ENCODE measurements around the gene ARSG. TPM values are rescaled to one million over a fixed set of nuclear protein-coding genes. Genes with fewer than 3 reads are reported as not detected.
A peak's percentile ranks its signal among the peaks of the same experiment; 100 is the strongest.

Gene ARSG
- total and polyA plus RNA-seq, 9 of the 15 experiments (the other 6 are each of a cell fraction or from before 2014, with no cell fraction given), result 1.0 to 5.6 (median 1.8) TPM

GRCh38 chr17:68460146-68460545 lies 168.9 kb downstream of the ARSG start:
- Histone ChIP-seq H3K27me3 (ENCODE audit: control insufficient read depth in 2 of 2, insufficient read depth in 2 of 2, low read length in 2 of 2) (no peaks in the 10 kb centered on the region), H3K9ac (ENCODE audit: insufficient read depth in 1 of 2, low read depth in 2 of 2, low read length in 2 of 2) (no peak overlapping the region), H3K4me1 (replicated peaks in 1 of 2; ENCODE audit: control insufficient read depth in 2 of 2, insufficient read depth in 2 of 2, low read length in 2 of 2) (peaks cover 13 to 46% of the 10 kb centered on the region in 2 experiments), H3K9me3 (replicated peaks; ENCODE audit: control insufficient read depth, insufficient read depth, low read depth, low read length) (no peaks in the 10 kb centered on the region), H3K79me2 (ENCODE audit: control insufficient read depth, insufficient read depth, low read length) (no peaks in the 10 kb centered on the region), H3K4me2 (ENCODE audit: insufficient read depth, low read length) (no peak overlapping the region), H3K27ac (ENCODE audit: extremely low read depth, low read depth, low read length) (no peak overlapping the region; the same call in 2 of the 3 replicates), H3K36me3 (ENCODE audit: control insufficient read depth, insufficient read depth, low read length) (no peaks in the 10 kb centered on the region), H2AFZ (ENCODE audit: low read depth, low read length) (no peak overlapping the region), H3K9me1 (ENCODE audit: control insufficient read depth, insufficient read depth, low read length) (no peaks in the 10 kb centered on the region), H4K20me1 (replicated peaks; ENCODE audit: control insufficient read depth, insufficient read depth, low read length) (no peaks in the 10 kb centered on the region), H3K4me3 (no peak overlapping the region)
- DNase-seq (ENCODE audit: extremely low read depth in 1 of 4, low spot score in 3 of 4) (no peak), ATAC-seq (no peak), FAIRE-seq (no peak)
- intact Hi-C loops (cut with micrococcal nuclease) (loop anchor here (5.0 kb wide), 1 partner anchor 398 kb away; no protein-coding TSS in a partner anchor), in situ Hi-C loops (cut with MboI) (loop anchor here (10.0 to 25.0 kb wide), 2 partner anchors 285 to 498 kb away; no protein-coding TSS in a partner anchor)
- ChIA-PET CTCF (ENCODE audit: low intra/inter-chr PET ratio) (interaction anchor here (0.6 kb wide), 1 partner anchor 51 kb away, joined by 3 read pairs; no protein-coding TSS in a partner anchor), POLR2A (interaction anchor here (0.6 to 1.1 kb wide), 2 partner anchors 8 to 1019 kb away, joined by 3 read pairs; no protein-coding TSS in a partner anchor)
- WGBS (ENCODE audit: insufficient coverage, low coverage, missing lambda C conversion rate), result 58% methylated on average over 2 of the region's 2 CpGs
- BruUV-seq (replicated peaks), result no TSS peak
- TF ChIP-seq IRF2 (CRISPR knock-in tag; IDR thresholded peaks at IDR 0.05) (no peak), ZNF197 (CRISPR knock-in tag; IDR thresholded peaks at IDR 0.05; ENCODE audit: low read depth) (peak; percentile 11; the same call in 1 of the 2 replicates), PKNOX1 (IDR thresholded peaks at IDR 0.05) (0 out of 2 replicates have a peak, but pooled peaks have one; percentile 45), BACH1 (tag; IDR thresholded peaks at IDR 0.05) (0 out of 2 replicates have a peak, but pooled peaks have one; percentile 9), ADNP (tag; IDR thresholded peaks at IDR 0.05) (no peak), SLC30A9 (CRISPR knock-in tag; IDR thresholded peaks at IDR 0.05) (no peak), RBM39 (optimal IDR thresholded peaks at IDR 0.05; ENCODE audit: low read depth, low read length) (no peak), ZNF592 (IDR thresholded peaks at IDR 0.05) (0 out of 2 replicates have a peak, but pooled peaks have one; percentile 15), RBM34 (IDR thresholded peaks at IDR 0.05; ENCODE audit: borderline replicate concordance, insufficient read depth, low read length) (no peak), NFRKB (IDR thresholded peaks at IDR 0.05; ENCODE audit: low read depth) (0 out of 2 replicates have a peak, but pooled peaks have one; percentile 27), MEIS2 (IDR thresholded peaks at IDR 0.05; ENCODE audit: partially characterized antibody) (peak; percentile 48), ZNF589 (CRISPR knock-in tag; IDR thresholded peaks at IDR 0.05; ENCODE audit: low read depth) (0 out of 2 replicates have a peak, but pooled peaks have one; percentile 35), PPARD (CRISPR knock-in tag; IDR thresholded peaks at IDR 0.05) (no peak), MAZ (CRISPR knock-in tag; conservative IDR thresholded peaks at IDR 0.05 in 1 of 2, IDR thresholded peaks at IDR 0.05 in 1 of 2) (no peak), ZEB2 (IDR thresholded peaks at IDR 0.05) (no peak), ZBED1 (IDR thresholded peaks at IDR 0.05) (no peak), POLR2H (tag; IDR thresholded peaks at IDR 0.05; ENCODE audit: low read depth) (no peak)
